Central memory CD8-positive, alpha-beta T cell (primary cell): ENCODE measurements around the gene SLC29A3.

Experiments used
- ATAC-seq: fragments of 150-1000 bp; cut with Tn5 transposase; replicated peaks from 2 replicates; pipeline ENCODE4 v1.10.0; 2022; ENCODE audit warnings: mild to moderate bottlenecking, moderate FRiP score, moderate number of reproducible peaks; ENCODE audit not compliant: poor library complexity, severe bottlenecking; ENCODE audit errors: extremely low read depth
- DNase-seq, 2 donors: peaks; one replicate each; pipeline ENCODE4 v3.0.0; 2021; ENCODE audit warnings: low spot score in 2 of 2
- H3K27ac Mint-ChIP-seq: one replicate; pipeline ENCODE4 v1.8.0; 2022; ENCODE audit warnings: low read depth, mild to moderate bottlenecking, moderate library complexity, mixed read lengths
- H3K27me3 Mint-ChIP-seq: one replicate; pipeline ENCODE4 v1.8.0; 2022; ENCODE audit warnings: mixed read lengths
- H3K36me3 Mint-ChIP-seq: one replicate; pipeline ENCODE4 v1.8.0; 2022; ENCODE audit warnings: mild to moderate bottlenecking, moderate library complexity, mixed read lengths; ENCODE audit not compliant: insufficient read depth
- H3K4me1 Mint-ChIP-seq: one replicate; pipeline ENCODE4 v1.8.0; 2022; ENCODE audit warnings: mixed read lengths
- H3K4me3 Mint-ChIP-seq: one replicate; pipeline ENCODE4 v1.8.0; 2022; ENCODE audit warnings: mild to moderate bottlenecking, moderate library complexity, mixed read lengths
- H3K9me3 Mint-ChIP-seq: one replicate; pipeline ENCODE4 v1.8.0; 2022; ENCODE audit warnings: mixed read lengths

The SLC29A3 gene

DNA sequence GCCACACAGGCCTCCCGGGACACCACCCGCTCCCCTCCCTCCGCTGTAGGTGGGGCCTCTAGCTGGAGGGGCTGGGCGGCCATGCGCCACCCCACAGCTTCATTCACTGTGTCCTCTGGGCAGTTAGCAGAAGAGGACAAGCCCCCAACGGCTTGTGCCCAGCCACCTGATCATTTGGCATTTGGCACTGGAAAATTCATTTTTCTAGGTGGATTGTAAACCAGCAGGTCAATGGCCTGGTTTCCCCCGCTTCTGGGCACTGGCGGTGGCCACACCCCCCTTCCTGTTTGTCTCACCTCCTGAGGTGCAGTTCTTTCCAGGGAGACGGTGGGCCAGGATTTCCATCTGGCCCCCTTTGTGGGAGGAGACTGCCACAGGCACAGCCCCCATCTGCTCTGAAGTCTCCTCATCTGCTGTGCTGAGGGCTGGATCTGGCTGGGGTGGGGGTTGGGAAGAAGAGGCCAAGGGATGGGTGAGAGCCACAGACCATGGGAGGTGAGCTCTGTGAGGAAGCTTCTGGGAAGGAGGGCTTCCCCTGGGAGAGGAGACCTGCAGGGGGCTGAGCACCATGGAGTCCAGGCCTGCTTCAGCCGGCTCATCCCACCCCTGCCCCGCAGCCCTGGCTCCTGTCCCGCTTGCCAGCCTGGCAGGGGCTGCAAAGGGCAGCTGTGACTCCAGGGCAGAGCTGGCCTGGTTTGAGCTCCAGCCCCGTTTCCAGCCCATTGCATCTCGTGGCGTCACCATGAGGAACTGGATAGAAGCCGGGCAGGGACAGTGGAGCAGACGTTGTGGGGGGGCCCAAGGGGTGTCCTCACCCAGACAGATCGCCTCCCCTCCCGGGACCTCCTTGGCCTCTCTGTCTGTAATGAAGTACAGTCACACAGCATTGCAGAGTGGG, 40.1 kb upstream of the SLC29A3 start:
- no peaks in the 10 kb centered on the region for H3K9me3 Mint-ChIP-seq
- DNase-seq = no peak
- no peak for ATAC-seq
- no peaks in the 10 kb centered on the region for H3K27me3 Mint-ChIP-seq
- H3K36me3 Mint-ChIP-seq = no peaks in the 10 kb centered on the region
- H3K4me1 Mint-ChIP-seq = no peaks in the 10 kb centered on the region
- no peak overlapping the region for H3K4me3 Mint-ChIP-seq
- H3K27ac Mint-ChIP-seq = no peak overlapping the region

GRCh38 chr10:71279590-71280170, 39.4 kb upstream of the SLC29A3 start:
- Mint-ChIP-seq H3K9me3 (no peaks in the 10 kb centered on the region), H3K27me3 (no peaks in the 10 kb centered on the region), H3K27ac (no peak overlapping the region), H3K4me3 (no peak overlapping the region), H3K4me1 (no peaks in the 10 kb centered on the region), H3K36me3 (no peaks in the 10 kb centered on the region)
- no peak for ATAC-seq
- DNase-seq = no peak

- no peaks in the 10 kb centered on the region for H3K36me3 Mint-ChIP-seq
- no peaks in the 10 kb centered on the region for H3K27me3 Mint-ChIP-seq
- DNase-seq = no peak
- H3K9me3 Mint-ChIP-seq = no peaks in the 10 kb centered on the region
- ATAC-seq = no peak
- H3K27ac Mint-ChIP-seq = no peak overlapping the region
- H3K4me1 Mint-ChIP-seq = no peaks in the 10 kb centered on the region
- no peak overlapping the region for H3K4me3 Mint-ChIP-seq
These were observed 38.8 kb upstream of the SLC29A3 start for GRCh38 chr10:71280216-71280615.

DNA sequence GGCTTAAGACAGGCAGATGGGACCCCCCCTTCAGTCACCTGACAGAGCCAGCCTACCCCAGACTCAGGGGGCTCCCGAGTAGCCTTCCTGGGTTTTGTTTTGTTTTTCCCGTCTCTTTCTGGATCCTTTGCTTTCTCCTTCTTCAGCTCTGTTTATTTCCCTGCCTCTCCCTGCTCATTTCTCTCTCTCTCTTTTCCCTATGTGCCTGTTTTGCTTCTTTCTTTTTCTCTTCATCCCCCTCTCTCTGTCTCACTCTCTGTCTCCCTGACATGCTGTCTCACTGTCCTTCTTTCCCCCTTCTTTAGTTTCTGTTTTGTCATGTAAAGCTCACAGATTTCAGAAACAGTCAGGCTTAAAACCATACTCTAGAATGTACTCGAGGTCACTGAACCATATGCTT, 38.2 kb upstream of the SLC29A3 start:
- Mint-ChIP-seq H3K27me3 (no peaks in the 10 kb centered on the region), H3K9me3 (no peaks in the 10 kb centered on the region), H3K27ac (no peak overlapping the region), H3K36me3 (no peaks in the 10 kb centered on the region), H3K4me1 (no peaks in the 10 kb centered on the region), H3K4me3 (no peak overlapping the region)
- DNase-seq = no peak
- ATAC-seq = no peak

GRCh38 chr10:71281646-71282322, 37.3 kb upstream of the SLC29A3 start:
- H3K27me3 Mint-ChIP-seq = no peaks in the 10 kb centered on the region
- ATAC-seq = no peak
- no peak overlapping the region for H3K4me3 Mint-ChIP-seq
- no peak overlapping the region for H3K27ac Mint-ChIP-seq
- no peaks in the 10 kb centered on the region for H3K36me3 Mint-ChIP-seq
- no peaks in the 10 kb centered on the region for H3K4me1 Mint-ChIP-seq
- H3K9me3 Mint-ChIP-seq = no peaks in the 10 kb centered on the region
- DNase-seq = no peak

DNA sequence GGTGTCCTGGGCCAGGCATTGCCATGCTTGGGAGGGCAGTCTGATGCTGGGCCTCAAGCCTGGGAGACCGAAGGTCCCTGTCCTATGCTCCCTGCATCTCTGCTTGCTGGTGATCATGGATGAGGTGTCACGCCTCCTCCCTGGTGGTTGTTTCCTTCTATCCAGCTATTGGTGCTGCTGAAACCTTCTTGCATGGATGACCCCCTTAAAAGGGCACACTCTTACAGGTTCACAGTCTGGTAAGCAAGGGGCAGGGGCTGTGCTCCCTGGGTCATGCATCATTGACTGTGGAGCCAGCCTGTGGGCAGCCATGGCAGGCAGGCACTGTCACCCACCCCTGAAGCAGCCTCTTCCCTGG, 36.8 kb upstream of the SLC29A3 start:
- DNase-seq = no peak
- H3K27ac Mint-ChIP-seq = no peak overlapping the region
- H3K4me3 Mint-ChIP-seq = no peak overlapping the region
- no peaks in the 10 kb centered on the region for H3K27me3 Mint-ChIP-seq
- H3K4me1 Mint-ChIP-seq = no peaks in the 10 kb centered on the region
- no peaks in the 10 kb centered on the region for H3K9me3 Mint-ChIP-seq
- no peak for ATAC-seq
- no peaks in the 10 kb centered on the region for H3K36me3 Mint-ChIP-seq

- H3K4me3 Mint-ChIP-seq = no peak overlapping the region
- H3K27me3 Mint-ChIP-seq = no peaks in the 10 kb centered on the region
- ATAC-seq (no peak), DNase-seq (no peak)
- H3K4me1 Mint-ChIP-seq = no peaks in the 10 kb centered on the region
- no peaks in the 10 kb centered on the region for H3K36me3 Mint-ChIP-seq
- no peaks in the 10 kb centered on the region for H3K9me3 Mint-ChIP-seq
- H3K27ac Mint-ChIP-seq = no peak overlapping the region
These were observed 35.6 kb upstream of the SLC29A3 start for GRCh38 chr10:71283410-71283809.

DNA sequence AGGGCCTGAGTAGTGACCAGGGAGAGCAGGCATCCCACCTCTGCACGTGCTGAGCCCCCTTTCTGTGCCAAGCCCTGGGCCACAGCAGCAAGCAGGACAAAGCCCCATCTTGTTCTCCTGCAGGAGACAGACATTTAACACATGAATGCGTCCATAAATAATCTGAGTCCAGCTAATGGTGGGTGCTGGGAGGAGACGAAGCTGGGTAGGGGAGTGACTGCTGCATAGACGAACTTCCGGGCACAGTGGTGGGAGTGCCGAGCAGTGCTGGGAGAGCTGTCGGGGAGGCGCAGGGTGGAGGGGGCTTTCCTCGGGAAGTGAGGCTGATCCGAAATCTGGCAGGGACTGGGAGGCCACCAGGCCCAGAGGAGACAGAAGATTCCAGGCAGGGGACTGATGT, 35.2 kb upstream of the SLC29A3 start:
- H3K4me3 Mint-ChIP-seq = no peak overlapping the region
- H3K36me3 Mint-ChIP-seq = no peaks in the 10 kb centered on the region
- H3K27ac Mint-ChIP-seq = no peak overlapping the region
- no peaks in the 10 kb centered on the region for H3K4me1 Mint-ChIP-seq
- DNase-seq (no peak), ATAC-seq (no peak)
- H3K27me3 Mint-ChIP-seq = no peaks in the 10 kb centered on the region
- no peaks in the 10 kb centered on the region for H3K9me3 Mint-ChIP-seq

DNA sequence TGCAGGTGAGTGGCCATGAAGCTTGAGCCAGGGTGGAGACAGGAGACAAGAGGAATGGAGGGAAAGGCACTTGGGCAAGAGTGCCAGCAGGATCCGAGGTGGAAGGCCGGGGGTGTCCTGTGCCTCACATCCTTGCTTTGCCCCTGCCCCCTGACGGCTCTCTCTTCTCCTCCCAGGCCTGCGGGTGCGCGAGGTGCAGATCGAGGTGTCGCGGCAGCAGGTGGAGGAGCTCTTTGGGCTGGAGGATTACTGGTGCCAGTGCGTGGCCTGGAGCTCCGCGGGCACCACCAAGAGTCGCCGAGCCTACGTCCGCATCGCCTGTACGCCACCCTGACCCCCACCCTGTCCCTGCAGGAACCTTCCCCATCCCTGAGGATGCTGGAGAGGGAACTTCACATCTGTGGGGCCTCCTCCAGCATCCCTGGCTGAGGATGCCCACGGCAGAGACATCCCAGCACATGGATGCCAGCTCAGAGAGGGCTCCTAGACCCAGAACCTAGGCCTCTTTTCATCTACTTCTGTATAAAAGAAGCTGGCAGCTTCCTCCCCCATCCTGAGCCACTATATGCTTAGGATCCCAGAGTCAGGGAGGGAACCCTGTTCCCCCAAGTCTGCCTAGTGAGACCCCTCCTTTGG, 34.4 kb upstream of the SLC29A3 start:
- H3K4me1 Mint-ChIP-seq = no peaks in the 10 kb centered on the region
- H3K27ac Mint-ChIP-seq = no peak overlapping the region

GRCh38 chr10:71285180-71285545, 33.9 kb upstream of the SLC29A3 start:
- Mint-ChIP-seq H3K27ac (no peak overlapping the region), H3K27me3 (no peaks in the 10 kb centered on the region), H3K4me3 (no peak overlapping the region), H3K36me3 (no peaks in the 10 kb centered on the region), H3K4me1 (no peaks in the 10 kb centered on the region), H3K9me3 (no peaks in the 10 kb centered on the region)
- no peak for ATAC-seq
- no peak for DNase-seq

More for the DNA sequence above, 34.4 kb upstream of the SLC29A3 start:
- Mint-ChIP-seq H3K36me3 (no peaks in the 10 kb centered on the region), H3K9me3 (no peaks in the 10 kb centered on the region), H3K27me3 (no peaks in the 10 kb centered on the region), H3K4me3 (no peak overlapping the region)
- ATAC-seq (no peak), DNase-seq (no peak)

- H3K4me3 Mint-ChIP-seq = no peak overlapping the region
These were observed 33.1 kb upstream of the SLC29A3 start for GRCh38 chr10:71285986-71286385.

GRCh38 chr10:71286521-71287294, 32.4 kb upstream of the SLC29A3 start:
- Mint-ChIP-seq H3K27ac (no peak overlapping the region), H3K36me3 (no peaks in the 10 kb centered on the region)
- DNase-seq = no peak

More at GRCh38 chr10:71285986-71286385, 33.1 kb upstream of the SLC29A3 start:
- H3K9me3 Mint-ChIP-seq = no peaks in the 10 kb centered on the region
- H3K4me1 Mint-ChIP-seq = no peaks in the 10 kb centered on the region
- no peak for DNase-seq
- no peaks in the 10 kb centered on the region for H3K27me3 Mint-ChIP-seq
- H3K27ac Mint-ChIP-seq = no peak overlapping the region
- no peak for ATAC-seq
- no peaks in the 10 kb centered on the region for H3K36me3 Mint-ChIP-seq

More at GRCh38 chr10:71286521-71287294, 32.4 kb upstream of the SLC29A3 start:
- H3K9me3 Mint-ChIP-seq = no peaks in the 10 kb centered on the region
- no peak overlapping the region for H3K4me3 Mint-ChIP-seq
- no peak for ATAC-seq
- no peaks in the 10 kb centered on the region for H3K4me1 Mint-ChIP-seq
- no peaks in the 10 kb centered on the region for H3K27me3 Mint-ChIP-seq
